LNCAP (cell line): ENCODE results near the gene VPS8.

Source experiments
- TF ChIP-seq, protein P1 (sequence below): fragments of 450-650 bp; IDR thresholded peaks from 2 replicates; pipeline ENCODE4 v1.5.1; 2017; ENCODE audit warnings: mild to moderate bottlenecking

Gene VPS8

DNA sequence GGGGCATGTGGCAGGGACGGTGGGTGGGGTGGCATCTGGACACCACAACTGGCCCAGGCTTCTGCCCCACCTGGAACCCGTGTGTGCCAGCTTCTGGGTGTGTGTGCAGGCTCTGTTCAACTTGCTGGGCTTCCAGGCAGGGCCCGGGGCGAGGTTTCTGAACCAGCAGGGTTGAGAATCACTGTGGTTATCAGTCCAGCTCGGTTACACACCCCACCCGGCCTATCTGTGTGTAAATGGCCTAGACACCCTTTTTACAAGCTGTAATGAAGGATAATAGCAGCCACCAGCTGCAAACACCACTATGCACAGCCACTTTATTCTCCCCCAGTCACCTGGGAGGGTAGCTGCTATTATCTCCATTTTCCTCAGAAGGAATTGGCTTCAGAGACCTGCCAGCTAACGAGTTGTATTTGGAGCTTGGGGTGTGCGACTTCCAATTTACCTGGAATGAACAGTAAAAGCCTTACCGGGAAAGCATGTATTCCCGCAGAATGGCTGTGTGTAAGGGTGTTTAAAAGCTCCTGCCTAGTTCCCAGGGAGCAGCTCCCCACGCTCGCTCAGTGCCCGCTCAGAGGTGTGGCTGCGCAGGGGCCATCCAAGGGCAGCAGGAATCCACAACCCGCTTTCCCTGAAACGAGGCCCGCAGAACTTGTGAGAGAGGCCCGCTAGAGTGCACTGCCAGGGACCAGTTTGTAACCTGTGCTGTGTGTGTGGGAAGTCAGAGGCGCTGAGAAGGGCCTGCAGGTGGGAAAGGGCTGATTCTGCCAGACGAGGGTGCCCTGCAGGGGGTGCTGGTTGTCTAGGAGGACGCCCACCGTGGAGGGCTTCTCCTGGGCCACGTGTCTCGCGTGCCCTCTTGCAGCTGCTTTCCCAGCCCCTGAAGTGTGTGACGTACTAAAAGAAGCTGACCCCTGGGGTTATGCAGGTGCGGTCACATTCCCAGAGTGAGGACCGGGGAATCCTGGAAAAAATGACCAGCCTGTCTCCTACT, 257.4 kb downstream of the VPS8 start:
- TF ChIP-seq, protein P1, sequence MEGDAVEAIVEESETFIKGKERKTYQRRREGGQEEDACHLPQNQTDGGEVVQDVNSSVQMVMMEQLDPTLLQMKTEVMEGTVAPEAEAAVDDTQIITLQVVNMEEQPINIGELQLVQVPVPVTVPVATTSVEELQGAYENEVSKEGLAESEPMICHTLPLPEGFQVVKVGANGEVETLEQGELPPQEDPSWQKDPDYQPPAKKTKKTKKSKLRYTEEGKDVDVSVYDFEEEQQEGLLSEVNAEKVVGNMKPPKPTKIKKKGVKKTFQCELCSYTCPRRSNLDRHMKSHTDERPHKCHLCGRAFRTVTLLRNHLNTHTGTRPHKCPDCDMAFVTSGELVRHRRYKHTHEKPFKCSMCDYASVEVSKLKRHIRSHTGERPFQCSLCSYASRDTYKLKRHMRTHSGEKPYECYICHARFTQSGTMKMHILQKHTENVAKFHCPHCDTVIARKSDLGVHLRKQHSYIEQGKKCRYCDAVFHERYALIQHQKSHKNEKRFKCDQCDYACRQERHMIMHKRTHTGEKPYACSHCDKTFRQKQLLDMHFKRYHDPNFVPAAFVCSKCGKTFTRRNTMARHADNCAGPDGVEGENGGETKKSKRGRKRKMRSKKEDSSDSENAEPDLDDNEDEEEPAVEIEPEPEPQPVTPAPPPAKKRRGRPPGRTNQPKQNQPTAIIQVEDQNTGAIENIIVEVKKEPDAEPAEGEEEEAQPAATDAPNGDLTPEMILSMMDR: no peak

GRCh38 chr3:185070491-185071286, 258.7 kb downstream of the VPS8 start:
- TF ChIP-seq, protein P1: peak; percentile 24; the same call in 1 of the 2 replicates

DNA sequence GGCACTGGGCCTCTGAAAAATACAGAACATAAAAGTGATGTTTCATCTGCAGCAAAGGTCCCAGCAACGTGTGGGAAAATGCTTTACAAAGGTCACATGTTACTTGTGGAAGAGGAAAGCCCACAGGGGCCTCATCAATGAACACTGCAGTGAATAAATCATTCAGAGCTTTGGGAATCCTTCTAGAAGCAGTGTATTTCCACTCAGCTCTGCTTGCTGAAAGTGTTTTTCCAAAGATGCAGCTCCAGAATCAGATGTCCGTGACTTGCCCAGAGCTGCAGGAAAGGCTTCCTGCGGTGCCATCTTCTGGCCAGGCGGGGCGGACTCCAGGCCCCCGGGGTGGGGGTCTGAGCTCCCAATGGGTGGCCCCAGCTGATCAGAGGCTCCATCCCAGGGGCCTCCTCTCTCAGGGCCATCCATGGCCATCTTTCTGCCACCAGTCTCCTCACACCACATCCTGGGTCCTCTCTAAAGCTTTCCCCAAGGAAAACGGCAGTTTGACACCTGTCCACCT, 259.4 kb downstream of the VPS8 start:
- TF ChIP-seq, protein P1: 0 out of 2 replicates have a peak, but pooled peaks have one; percentile 10

GRCh38 chr3:185075547-185075946, 263.6 kb downstream of the VPS8 start:
- TF ChIP-seq, protein P1: no peak

- TF ChIP-seq, protein P1: no peak
Measured at GRCh38 chr3:185076219-185076618, 264.3 kb downstream of the VPS8 start.

- TF ChIP-seq, protein P1: no peak
Measured at GRCh38 chr3:185079625-185080024, 267.7 kb downstream of the VPS8 start.

DNA sequence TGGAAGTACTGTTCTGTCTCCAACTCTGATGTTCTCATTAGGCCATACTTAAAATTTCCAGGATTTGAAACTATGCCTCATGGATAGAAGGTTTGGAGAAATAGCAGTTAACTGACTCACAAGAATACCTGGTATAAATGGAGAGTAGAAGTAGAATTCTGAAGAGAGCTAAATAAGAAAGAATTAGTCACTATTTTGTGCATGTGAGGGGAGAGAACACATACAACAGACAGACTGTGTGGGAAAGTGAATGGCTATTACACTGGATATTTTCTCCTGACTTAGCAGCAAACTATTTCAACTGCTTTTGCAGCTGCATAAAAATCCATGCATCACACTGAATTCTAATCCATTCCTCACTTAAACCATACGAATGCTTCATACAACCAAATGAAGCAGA, 269.6 kb downstream of the VPS8 start:
- TF ChIP-seq, protein P1: no peak
